HG03135 (cell line): ENCODE data around the gene RAMP2.

Experiments
- ATAC-seq: cut with Tn5 transposase; IDR thresholded peaks from one replicate; pipeline ENCODE4 v1.9.1; 2021; ENCODE audit warnings: mild to moderate bottlenecking, moderate library complexity; ENCODE audit not compliant: unreplicated experiment

The RAMP2 gene

DNA sequence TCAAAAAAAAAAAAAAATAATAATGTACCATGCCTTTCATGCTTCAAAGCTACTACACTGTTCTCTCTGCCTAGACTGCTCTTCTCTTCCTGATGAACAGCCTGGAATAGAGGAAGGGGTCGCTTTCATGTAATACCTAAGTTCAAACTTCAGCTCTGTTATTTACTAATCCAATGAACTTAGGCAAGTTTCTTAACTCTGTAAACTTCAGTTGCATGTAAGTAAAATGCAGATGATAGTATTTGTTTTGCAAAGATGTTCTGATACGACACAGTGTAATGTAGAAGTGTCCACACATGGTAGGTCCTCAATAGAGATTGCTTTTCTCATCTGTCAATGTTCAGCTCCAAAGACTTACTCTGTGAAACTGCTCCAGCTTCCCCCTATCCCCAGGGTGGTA lies 30.9 kb downstream of the RAMP2 start:
- ATAC-seq = no peak

DNA sequence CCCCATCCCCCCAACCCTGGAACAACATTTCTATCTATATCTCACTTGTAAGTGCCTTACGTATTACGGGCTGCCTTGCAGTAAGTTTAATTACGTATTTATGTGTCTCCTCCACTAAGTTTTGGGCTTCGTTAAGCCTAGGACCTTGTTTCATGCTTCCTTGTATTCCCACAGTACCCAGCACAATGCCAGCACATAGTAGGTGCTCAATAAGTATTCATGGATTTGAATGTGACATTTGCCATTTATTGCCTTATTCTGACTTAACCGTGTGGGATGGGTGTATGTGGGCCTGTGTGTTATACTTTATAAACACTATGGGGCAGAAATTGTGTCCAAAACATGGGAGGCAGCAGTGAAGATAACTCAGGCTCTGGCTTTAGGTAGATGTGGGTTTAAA lies 31.5 kb downstream of the RAMP2 start:
- no peak for ATAC-seq

DNA sequence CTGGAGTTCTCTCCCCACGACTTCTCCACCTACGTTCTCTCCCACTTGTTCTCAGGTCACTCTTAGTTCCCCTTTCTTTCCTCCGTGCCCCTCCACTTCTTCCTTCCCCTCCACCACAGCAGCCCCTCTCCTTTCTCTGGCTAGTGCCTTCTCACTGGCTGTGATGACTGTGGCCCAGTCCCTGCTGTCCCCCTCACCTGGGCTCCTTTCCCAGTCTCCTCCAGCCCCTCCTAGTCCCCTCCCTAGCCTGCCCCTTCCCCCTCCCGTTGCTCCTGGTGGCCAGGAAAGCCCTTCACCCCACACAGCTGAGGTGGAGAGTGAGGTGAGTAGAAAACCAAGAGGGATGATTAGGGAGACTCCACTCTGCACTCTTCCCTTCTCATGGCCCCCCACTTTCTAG lies 34.0 kb downstream of the RAMP2 start:
- ATAC-seq = no peak

DNA sequence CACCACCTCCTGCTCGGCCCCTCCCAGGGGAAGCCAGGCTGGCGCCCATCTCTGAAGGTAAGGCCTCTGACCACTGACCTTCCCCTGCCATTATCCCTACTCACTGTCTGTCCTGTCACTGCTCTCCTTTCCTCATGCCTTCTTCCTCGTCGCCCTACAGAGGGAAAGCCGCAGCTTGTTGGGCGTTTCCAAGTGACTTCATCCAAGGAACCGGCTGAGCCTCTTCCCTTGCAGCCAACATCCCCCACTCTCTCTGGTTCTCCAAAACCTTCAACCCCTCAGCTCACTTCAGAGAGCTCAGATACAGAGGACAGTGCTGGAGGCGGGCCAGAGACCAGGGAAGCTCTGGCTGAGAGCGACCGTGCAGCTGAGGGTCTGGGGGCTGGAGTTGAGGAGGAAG lies 34.4 kb downstream of the RAMP2 start:
- ATAC-seq = no peak

DNA sequence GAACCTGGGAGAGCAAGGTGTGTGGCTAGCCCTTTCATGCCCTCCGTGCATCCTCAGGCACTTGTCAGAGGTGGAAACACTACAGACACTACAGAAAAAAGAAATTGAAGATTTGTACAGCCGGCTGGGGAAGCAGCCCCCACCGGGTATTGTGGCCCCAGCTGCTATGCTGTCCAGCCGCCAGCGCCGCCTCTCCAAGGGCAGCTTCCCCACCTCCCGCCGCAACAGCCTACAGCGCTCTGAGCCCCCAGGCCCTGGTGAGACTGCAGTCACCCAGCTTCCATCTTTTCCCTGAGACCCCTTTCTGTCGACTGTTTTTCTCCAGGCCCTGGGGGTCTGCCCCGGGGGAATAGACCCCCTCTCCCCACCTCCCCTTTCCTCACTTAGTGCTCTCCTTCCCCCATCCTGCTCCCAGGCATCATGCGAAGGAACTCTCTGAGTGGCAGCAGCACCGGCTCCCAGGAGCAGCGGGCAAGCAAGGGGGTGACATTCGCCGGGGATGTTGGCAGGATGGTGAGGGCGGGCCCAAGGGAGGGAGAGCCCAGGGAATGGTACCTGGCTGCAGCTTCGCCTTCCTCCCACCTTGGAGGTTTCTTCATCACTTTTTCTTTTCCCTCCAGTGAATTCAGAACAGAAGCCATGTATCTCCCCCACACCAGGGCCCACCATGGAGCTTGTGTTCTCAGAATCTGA lies 35.2 kb downstream of the RAMP2 start:
- no peak for ATAC-seq

DNA sequence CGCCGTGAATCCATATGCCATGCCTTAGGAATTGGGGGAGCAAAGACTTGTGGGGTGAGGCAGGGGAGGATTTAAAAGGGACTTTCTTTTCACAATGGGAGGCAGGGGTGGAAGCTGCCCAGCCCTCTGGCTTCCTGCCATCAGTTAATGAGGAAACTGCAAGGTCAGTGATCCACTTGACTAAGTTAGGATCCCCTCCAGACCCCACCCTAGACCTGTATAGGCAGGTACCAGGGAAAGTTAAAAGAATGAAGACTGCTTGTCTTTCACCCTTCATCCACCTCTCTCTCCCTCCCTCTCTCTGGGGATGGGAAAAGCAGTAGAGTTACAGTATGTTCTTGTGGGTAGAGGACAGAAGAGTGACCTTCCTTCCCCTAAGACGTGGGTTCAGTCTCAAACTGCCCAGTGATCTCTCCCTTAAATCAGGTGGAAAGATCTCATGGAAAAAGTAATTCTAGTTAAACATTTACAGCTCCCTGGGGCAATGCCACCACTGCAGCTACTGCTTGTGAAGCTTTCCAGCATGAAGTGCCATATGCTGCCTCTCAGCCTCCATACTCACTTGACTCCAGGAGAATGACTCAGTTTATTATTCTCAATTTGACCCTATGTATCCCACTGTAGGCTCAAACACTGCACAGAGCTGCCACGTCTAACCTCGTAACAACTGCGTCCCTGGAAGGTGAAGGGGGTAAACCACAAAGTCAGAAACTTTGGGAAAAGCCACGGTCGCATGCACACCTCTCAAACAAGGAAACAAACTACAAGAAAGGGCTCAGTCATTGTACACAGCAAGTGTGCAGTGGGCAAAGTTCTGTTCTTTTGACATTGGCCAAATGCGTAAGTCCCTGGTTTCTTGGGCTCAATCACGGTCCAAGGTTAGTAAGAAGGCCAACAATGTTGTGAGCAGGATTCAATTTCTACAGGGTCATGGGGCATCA lies 36.3 kb downstream of the RAMP2 start:
- ATAC-seq = no peak

DNA sequence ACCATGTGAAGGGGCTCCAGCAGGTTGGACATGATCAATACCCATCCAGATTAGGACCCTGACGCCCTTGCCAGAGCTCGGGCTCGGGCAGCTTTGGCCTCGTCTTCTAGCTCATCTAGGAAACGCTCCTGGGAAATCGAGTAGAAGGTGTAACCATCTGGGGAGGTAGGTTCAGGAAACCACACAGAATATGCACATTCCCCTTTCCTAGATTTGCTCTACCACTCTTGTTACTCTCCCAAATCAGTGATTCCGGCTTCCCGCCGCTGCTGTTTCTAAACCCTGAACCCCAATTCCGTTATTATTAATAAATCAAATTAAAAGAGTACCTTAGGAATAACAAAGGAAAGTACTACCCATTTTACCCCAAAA lies 37.0 kb downstream of the RAMP2 start:
- no peak for ATAC-seq

DNA sequence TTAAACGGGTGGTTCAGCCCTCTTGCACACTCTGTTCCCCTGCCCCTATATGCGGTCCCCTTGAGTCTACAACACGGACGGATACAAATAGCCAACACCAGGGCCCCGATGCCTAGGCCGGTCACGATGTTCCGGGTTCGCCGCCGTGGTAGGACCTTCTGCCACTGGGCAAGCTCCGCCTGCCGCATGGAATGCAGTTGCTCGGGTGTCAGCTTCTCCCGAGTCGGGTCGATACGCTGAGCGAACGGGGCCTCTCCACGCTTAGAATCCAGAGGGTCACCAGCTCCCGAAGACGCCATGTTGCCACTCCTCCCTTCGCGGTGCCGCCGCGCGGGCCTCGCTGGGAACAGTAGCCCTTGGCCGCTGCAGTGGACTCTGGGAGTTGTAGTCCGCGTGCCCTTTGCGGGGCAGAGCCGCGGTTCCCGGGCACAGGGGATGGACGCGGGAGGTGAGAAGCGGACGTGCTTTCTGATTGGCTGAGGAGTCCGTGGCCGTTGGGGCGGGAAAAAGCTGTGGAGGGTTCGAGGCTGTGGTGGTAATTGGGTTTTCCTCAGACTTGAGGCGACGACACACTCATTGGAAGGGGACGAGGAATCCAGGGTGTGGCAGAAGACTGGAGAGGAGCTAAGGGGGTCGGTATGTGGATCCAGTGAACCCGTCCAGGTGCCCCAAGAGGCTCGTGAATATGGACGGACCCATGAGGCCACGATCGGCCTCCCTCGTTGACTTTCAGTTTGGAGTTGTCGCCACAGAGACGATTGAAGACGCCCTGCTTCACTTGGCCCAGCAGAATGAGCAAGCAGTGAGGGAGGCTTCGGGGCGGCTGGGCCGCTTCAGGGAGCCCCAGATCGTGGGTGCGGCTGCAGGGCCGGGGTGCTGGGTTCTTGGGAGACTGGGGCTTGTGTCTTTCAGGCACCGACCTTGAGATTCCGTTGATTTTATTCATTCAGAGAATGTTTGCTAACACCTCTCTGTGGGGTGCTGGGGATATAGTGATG lies 37.7 kb downstream of the RAMP2 start, which contains the start of the genes CNTD1 and COA3:
CNTD1 (plus strand) TSS at position 479 of the 998 bp plus-strand sequence; CDS start at position 686, 207 bp downstream.
COA3 (minus strand) TSS at position 322 of the 998 bp plus-strand sequence; CDS start at position 299, 23 bp downstream.
- peak; percentile 90 for ATAC-seq

DNA sequence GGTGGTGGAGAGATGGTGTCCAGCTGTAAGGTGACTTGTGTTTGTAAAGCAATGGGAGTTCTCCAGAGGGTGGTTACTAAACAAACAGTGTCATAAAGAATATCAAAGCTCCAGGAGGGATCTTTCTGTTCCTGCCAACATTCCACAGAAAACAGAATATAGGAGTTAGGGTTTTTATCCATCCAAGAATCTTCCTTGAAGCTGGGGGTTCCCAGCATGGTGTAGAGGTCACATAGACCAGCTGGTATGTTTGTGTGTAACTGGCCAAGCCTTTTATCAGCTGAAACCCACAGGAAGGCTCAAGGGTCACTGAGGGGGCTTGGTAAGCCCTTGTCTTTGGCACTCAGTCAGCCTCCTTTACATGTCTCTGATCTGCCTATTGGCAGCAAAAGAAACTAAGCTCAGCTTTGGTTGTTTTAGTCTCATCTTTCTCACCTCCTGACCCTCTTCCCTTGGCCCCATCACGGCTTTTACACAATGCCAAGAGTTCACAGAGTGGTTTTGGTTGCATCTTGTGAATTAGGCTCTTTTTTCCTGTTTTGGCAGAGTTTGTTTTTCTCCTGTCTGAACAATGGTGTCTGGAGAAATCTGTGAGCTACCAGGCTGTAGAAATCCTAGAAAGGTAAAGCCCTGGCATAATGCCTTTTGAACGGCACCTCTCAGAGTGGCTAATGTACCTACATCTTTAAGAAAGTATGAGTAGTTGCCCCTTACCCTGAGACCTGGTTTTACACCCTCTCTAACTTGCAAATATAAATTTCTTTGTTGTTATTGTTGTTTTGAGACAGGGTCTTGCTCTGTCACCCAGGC lies 42.3 kb downstream of the RAMP2 start:
- ATAC-seq = no peak

DNA sequence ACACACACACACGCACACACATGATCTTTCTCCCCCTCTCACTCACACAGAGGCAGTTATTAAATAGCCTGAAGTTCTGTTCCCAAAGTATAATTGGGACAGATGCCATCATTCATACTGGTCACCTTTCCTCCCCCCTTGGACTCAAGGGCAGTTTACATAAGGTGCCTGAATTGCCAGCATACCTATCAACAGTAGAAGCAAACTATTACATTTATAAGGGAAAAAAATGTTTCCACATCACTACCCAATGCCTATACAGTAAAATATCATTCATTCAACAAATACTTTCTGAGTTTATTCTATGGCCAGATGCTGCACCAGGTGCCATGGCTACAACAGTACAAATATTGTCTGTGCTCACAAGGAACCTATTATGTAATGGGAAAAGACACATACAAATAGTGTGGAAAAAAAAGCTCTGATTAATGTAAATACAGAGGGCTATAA lies 43.9 kb downstream of the RAMP2 start:
- no peak for ATAC-seq

DNA sequence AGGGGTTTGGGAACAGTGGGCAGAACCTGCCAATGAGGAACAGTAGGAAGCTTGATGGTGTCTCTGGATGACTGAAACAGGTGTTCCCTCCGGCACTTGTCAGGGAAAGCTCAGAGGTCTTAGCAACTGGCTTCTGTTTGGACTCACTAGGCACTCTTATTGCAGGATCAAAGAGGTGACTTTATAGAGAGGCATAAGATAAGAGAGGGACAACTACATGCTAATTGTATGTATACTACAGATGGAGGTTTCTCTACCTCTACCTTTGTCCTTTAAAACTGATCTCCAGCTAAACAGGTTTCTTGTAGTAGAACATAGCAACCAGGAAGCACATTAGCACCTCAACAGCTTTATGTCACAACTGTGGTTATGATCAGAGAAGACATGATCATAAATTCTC lies 45.2 kb downstream of the RAMP2 start:
- no peak for ATAC-seq

DNA sequence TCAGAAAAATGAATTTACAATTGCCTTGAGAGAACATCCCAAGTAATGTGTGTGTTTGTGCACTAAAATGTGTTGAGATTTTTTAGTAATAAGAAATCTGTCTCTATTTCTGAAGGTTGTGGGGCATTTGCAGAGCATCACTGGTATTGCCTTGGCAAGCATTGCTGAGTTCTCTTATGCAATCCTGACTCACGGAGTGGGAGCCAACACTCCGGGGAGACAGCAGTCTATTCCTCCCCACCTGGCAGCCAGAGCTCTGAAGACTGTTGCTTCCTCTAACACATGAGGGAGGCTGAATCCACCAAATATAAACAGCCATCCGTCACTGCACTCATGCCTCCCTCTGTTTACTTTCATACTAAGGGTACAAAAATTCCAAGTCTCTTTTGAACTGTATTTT lies 48.2 kb downstream of the RAMP2 start:
- no peak for ATAC-seq
